Stimulated activated CD8-positive, alpha-beta memory T cell treated with anti-CD3 and anti-CD28 coated beads, Interleukin-12 subunit alpha, Interleukin-12 subunit beta, amount 100 ng/mL, for 24 hours (primary cell): ENCODE results near the gene MYOZ2.

Source experiments
- DNase-seq: peaks from one replicate; pipeline ENCODE4 v3.0.0-alpha.2; 2020; ENCODE audit errors: extremely low read depth

Gene MYOZ2

GRCh38 chr4:119197772-119198212, 62.2 kb downstream of the MYOZ2 start:
- DNase-seq: no peak

- no peak for DNase-seq
Observed at GRCh38 chr4:119204916-119205315, 69.3 kb downstream of the MYOZ2 start.

- DNase-seq: no peak
Observed at GRCh38 chr4:119205690-119206089, 70.1 kb downstream of the MYOZ2 start.

GRCh38 chr4:119206178-119206577, 70.5 kb downstream of the MYOZ2 start:
- no peak for DNase-seq

GRCh38 chr4:119207051-119207450, 71.4 kb downstream of the MYOZ2 start:
- DNase-seq: no peak

GRCh38 chr4:119209077-119209476, 73.4 kb downstream of the MYOZ2 start:
- no peak for DNase-seq

- DNase-seq: no peak
Observed at GRCh38 chr4:119209586-119209985, 74.0 kb downstream of the MYOZ2 start.

- no peak for DNase-seq
Observed at GRCh38 chr4:119210775-119211174, 75.1 kb downstream of the MYOZ2 start.

GRCh38 chr4:119211867-119212233, 76.2 kb downstream of the MYOZ2 start:
- no peak for DNase-seq

GRCh38 chr4:119212234-119212963, 76.8 kb downstream of the MYOZ2 start, which contains the start of gene USP53:
TSS of gene USP53 (plus strand) at chr4:119212713. CDS start at chr4:119239760, 27,047 bp downstream.
- DNase-seq: peak; percentile 96

GRCh38 chr4:119212964-119213606, 77.5 kb downstream of the MYOZ2 start:
- DNase-seq: no peak

- no peak for DNase-seq
Observed at GRCh38 chr4:119218093-119218492, 82.5 kb downstream of the MYOZ2 start.

GRCh38 chr4:119221412-119221811, 85.8 kb downstream of the MYOZ2 start:
- no peak for DNase-seq

GRCh38 chr4:119227690-119228089, 92.1 kb downstream of the MYOZ2 start:
- DNase-seq: no peak

GRCh38 chr4:119228406-119228805, 92.8 kb downstream of the MYOZ2 start:
- DNase-seq: no peak

GRCh38 chr4:119229908-119230687, 94.5 kb downstream of the MYOZ2 start:
- DNase-seq: no peak

- DNase-seq: no peak
Observed at GRCh38 chr4:119231491-119231890, 95.9 kb downstream of the MYOZ2 start.

- no peak for DNase-seq
Observed at GRCh38 chr4:119232286-119232685, 96.7 kb downstream of the MYOZ2 start.

- no peak for DNase-seq
Observed at GRCh38 chr4:119233191-119233590, 97.6 kb downstream of the MYOZ2 start.

GRCh38 chr4:119233750-119234149, 98.1 kb downstream of the MYOZ2 start:
- no peak for DNase-seq

- DNase-seq: no peak
Observed at GRCh38 chr4:119237201-119237600, 101.6 kb downstream of the MYOZ2 start.
